ENCODE measurements around the gene SMIM23.

GRCh38 chr5:171749365-171749764, 36.3 kb upstream of the SMIM23 start:
- TF ChIP-seq FOXK2 (IDR thresholded peaks at IDR 0.05), result no peak
- TF ChIP-seq, protein P1, sequence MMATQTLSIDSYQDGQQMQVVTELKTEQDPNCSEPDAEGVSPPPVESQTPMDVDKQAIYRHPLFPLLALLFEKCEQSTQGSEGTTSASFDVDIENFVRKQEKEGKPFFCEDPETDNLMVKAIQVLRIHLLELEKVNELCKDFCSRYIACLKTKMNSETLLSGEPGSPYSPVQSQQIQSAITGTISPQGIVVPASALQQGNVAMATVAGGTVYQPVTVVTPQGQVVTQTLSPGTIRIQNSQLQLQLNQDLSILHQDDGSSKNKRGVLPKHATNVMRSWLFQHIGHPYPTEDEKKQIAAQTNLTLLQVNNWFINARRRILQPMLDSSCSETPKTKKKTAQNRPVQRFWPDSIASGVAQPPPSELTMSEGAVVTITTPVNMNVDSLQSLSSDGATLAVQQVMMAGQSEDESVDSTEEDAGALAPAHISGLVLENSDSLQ (IDR thresholded peaks at IDR 0.05), result no peak
- TF ChIP-seq ZNF384 (IDR thresholded peaks at IDR 0.05), result no peak
- no peak for TF ChIP-seq FOXM1 (IDR thresholded peaks at IDR 0.05; ENCODE audit: borderline replicate concordance)
- TF ChIP-seq L3MBTL2 (conservative IDR thresholded peaks at IDR 0.05), result no peak
- TF ChIP-seq SUZ12 (IDR thresholded peaks at IDR 0.05), result no peak

Measured in HEK293T (cell line).